HepG2 (cell line): ENCODE measurements around the gene CAPN15. TPM values are rescaled to one million over a fixed set of nuclear protein-coding genes. Genes with fewer than 3 reads are reported as not detected.

Source experiments
- ATAC-seq: fragments of 200-7000 bp; cut with Tn5 transposase; 3 replicates; pipeline ENCODE4 v1.9.1; 2020; ENCODE audit warnings: mild to moderate bottlenecking, moderate library complexity
- BruUV-seq: library from RNA; stranded (reverse); fragments of 400-500 nt; replicated peaks from 2 replicates; lab custom pipeline; 2021; lab: Mats Ljungman, UMichigan
- CTCF ChIA-PET: fragments of 300-600 bp; formaldehyde crosslinking; extraction: SDS; loops from one replicate; lab custom pipeline; 2021; ENCODE audit warnings: low total read pairs, inconsistent platforms, low intra/inter-chr PET ratio; lab: Yijun Ruan, JAX
- POLR2A ChIA-PET: fragments of 350-600 bp; sonication (Branson Sonifier 250); formaldehyde crosslinking; loops from one replicate; lab custom pipeline; 2020; ENCODE audit warnings: antibody characterized with exemption, inconsistent platforms; lab: Yijun Ruan, JAX
- DNase-seq: peaks from one replicate; pipeline ENCODE4 v3.0.0-alpha.2; 2015; ENCODE audit warnings: low spot score
- FAIRE-seq: peaks from 3 replicates; lab custom pipeline; 2011; peaks lifted over from hg19 to GRCh38; lab: Jason Lieb, UNC
- H2AFZ ChIP-seq: one replicate; pipeline ENCODE4 v1.6.1; 2011; ENCODE audit warnings: low read length, inconsistent platforms
- H3K27ac ChIP-seq: fragments of 300-600 bp; 3 replicates; pipeline ENCODE4 v1.8.0; 2011; ENCODE audit warnings: mixed run types, mild to moderate bottlenecking, mixed read lengths, low read length, inconsistent platforms; ENCODE audit not compliant: insufficient read depth; ENCODE audit errors: extremely low read length
- H3K27me3 ChIP-seq, 2 experiments: fragments of 200-600 bp in 1 of 2; 2 replicates in 1 of 2; 3 replicates in 1 of 2; pipeline versions ENCODE4 v1.6.0 to v1.8.0; 2011; ENCODE audit warnings: low read length in 2 of 2, mild to moderate bottlenecking in 2 of 2, moderate library complexity in 2 of 2, inconsistent platforms in 1 of 2; ENCODE audit not compliant: insufficient read depth in 2 of 2, control insufficient read depth in 1 of 2
- H3K36me3 ChIP-seq, 2 experiments: fragments of 200-600 bp in 1 of 2; replicated peaks in 1 of 2; 2 replicates in 1 of 2; 3 replicates in 1 of 2; pipeline versions ENCODE4 v1.5.1 to v1.8.0; 2011; ENCODE audit warnings: low read length in 2 of 2, inconsistent platforms in 1 of 2; ENCODE audit not compliant: insufficient read depth in 2 of 2, control insufficient read depth in 1 of 2
- H3K4me1 ChIP-seq: 2 replicates; pipeline ENCODE4 v1.5.1; 2012; ENCODE audit warnings: low read length, inconsistent platforms; ENCODE audit not compliant: insufficient read depth
- H3K4me2 ChIP-seq: 2 replicates; pipeline ENCODE4 v1.6.0; 2011; ENCODE audit warnings: low read depth, low read length, inconsistent platforms
- H3K4me3 ChIP-seq, 3 experiments: fragments of 200-600 bp in 1 of 3; sonication (generic), shearing (Covaris generic) in 1 of 3; replicated peaks in 1 of 3; 2 replicates each; pipeline ENCODE4 v1.5.1; 2011 to 2016; ENCODE audit warnings: low read length in 3 of 3, inconsistent platforms in 2 of 3, low read depth in 2 of 3, mild to moderate bottlenecking in 2 of 3, control low read depth in 1 of 3, mixed read lengths in 1 of 3; ENCODE audit not compliant: insufficient read depth in 1 of 3
- H3K79me2 ChIP-seq: one replicate; pipeline ENCODE4 v1.6.1; 2011; ENCODE audit warnings: low read length, inconsistent platforms; ENCODE audit not compliant: insufficient read depth
- H3K9ac ChIP-seq: 2 replicates; pipeline ENCODE4 v1.6.0; 2011; ENCODE audit warnings: mild to moderate bottlenecking, low read depth, low read length, inconsistent platforms; ENCODE audit not compliant: insufficient read depth
- H3K9me3 ChIP-seq: 2 replicates; pipeline ENCODE4 v1.5.1; 2012; ENCODE audit warnings: mild to moderate bottlenecking, low read length
- H4K20me1 ChIP-seq: 2 replicates; pipeline ENCODE4 v1.6.0; 2011; ENCODE audit warnings: inconsistent platforms, mild to moderate bottlenecking, low read length, moderate library complexity; ENCODE audit not compliant: insufficient read depth
- AGO2 ChIP-seq: fragments of 200-400 bp; formaldehyde crosslinking; optimal IDR thresholded peaks from 2 replicates; pipeline ENCODE3; 2017; ENCODE audit warnings: mild to moderate bottlenecking, low read depth, low read length, moderate library complexity
- GATAD2A ChIP-seq: IDR thresholded peaks from 2 replicates; pipeline ENCODE4 v1.6.1; 2016
- MAZ ChIP-seq, 2 experiments: sonication (generic) in 1 of 2; formaldehyde crosslinking in 1 of 2; IDR thresholded peaks; 2 replicates each; pipeline versions ENCODE4 v1.5.0 to v1.6.1; 2012 to 2020; ENCODE audit warnings: low read depth in 2 of 2, mild to moderate bottlenecking in 2 of 2, borderline replicate concordance in 1 of 2, improper control_type of control experiment in 1 of 2, low read length in 1 of 2, missing genetic modification reagents in 1 of 2, moderate library complexity in 1 of 2
- MED1 ChIP-seq: sonication (generic); formaldehyde crosslinking; IDR thresholded peaks from 2 replicates; pipeline ENCODE4 v1.4.0; 2020; ENCODE audit warnings: missing genetic modification reagents
- NPAS2 ChIP-seq: sonication (generic); formaldehyde crosslinking; IDR thresholded peaks from 2 replicates; pipeline ENCODE4 v1.8.0; 2022; ENCODE audit warnings: mild to moderate bottlenecking, missing genetic modification reagents, borderline replicate concordance
- PAX8 ChIP-seq: sonication (generic); formaldehyde crosslinking; IDR thresholded peaks from 2 replicates; pipeline ENCODE4 v1.8.0; 2022; ENCODE audit warnings: mild to moderate bottlenecking, missing genetic modification reagents, borderline replicate concordance
- RBFOX2 ChIP-seq: fragments of 200-400 bp; formaldehyde crosslinking; IDR thresholded peaks from 2 replicates; pipeline ENCODE4 v1.6.1; 2017; ENCODE audit warnings: low read depth, mild to moderate bottlenecking, low read length
- TOE1 ChIP-seq: sonication (generic); formaldehyde crosslinking; IDR thresholded peaks from 2 replicates; pipeline ENCODE4 v1.4.0; 2020; ENCODE audit warnings: mild to moderate bottlenecking, missing genetic modification reagents
- ZFP90 ChIP-seq: sonication (generic); formaldehyde crosslinking; IDR thresholded peaks from 2 replicates; pipeline ENCODE4 v1.8.0; 2022; ENCODE audit warnings: missing genetic modification reagents, mild to moderate bottlenecking, inconsistent platforms, borderline replicate concordance
- ZNF101 ChIP-seq: sonication (generic); formaldehyde crosslinking; IDR thresholded peaks from 2 replicates; pipeline ENCODE4 v1.4.0; 2020; ENCODE audit warnings: mild to moderate bottlenecking, low read depth, missing genetic modification reagents, borderline replicate concordance
- WGBS: methylation state at CpG from one replicate; pipeline ENCODE4 v1.1.6; 2017; ENCODE audit warnings: low lambda C conversion rate; 5-methylcytosine and 5-hydroxymethylcytosine counted together
- in situ Hi-C: cut with HindIII; loops from 2 replicates; pipeline ENCODE4 v1.10.0; 2017; ENCODE audit warnings: low pct_unique_long_range_greater_than_20kb; ENCODE audit not compliant: extremely low pct_ligation_motif_present
- intact Hi-C: fragments of 100-400 bp; cut with micrococcal nuclease; formaldehyde crosslinking; loops from one replicate; pipeline ENCODE4 v1.10.0; 2022; ENCODE audit not compliant: unreplicated experiment
- polyA plus RNA-seq, 8 experiments: library from polyadenylated mRNA; depleted of rRNA in 3 of 8; stranded (reverse) in 7 of 8; unstranded in 1 of 8; fragments of >200 nt; fragmentation: Illumina TruSeq in 4 of 8; extraction: Trizol in 4 of 8; gene quantifications; 2 replicates each; pipeline versions ENCODE4 v1.2.1 to v1.2.3, GENCODE V29; 2011 to 2016; ENCODE audit warnings: low read depth in 4 of 8, missing spikeins in 1 of 8, mixed read lengths in 1 of 8; ENCODE audit not compliant: insufficient read depth in 1 of 8
- total RNA-seq, 5 experiments: library from RNA; depleted of rRNA; stranded (reverse); fragments of >200 nt; fragmentation: Illumina TruSeq; extraction: Trizol; gene quantifications; 2 replicates each; pipeline ENCODE4 v1.2.3, GENCODE V29; 2016; ENCODE audit warnings: low read depth in 1 of 5
- TF ChIP-seq, protein P1 (sequence below): sonication (generic); formaldehyde crosslinking; IDR thresholded peaks from 2 replicates; pipeline ENCODE4 v1.5.0; 2020; ENCODE audit warnings: missing genetic modification reagents

Gene CAPN15
- total and polyA plus RNA-seq, 2 of the 13 experiments (the other 11 are each of a cell fraction or from before 2014, with no cell fraction given), result 14.9 to 24.5 TPM

DNA sequence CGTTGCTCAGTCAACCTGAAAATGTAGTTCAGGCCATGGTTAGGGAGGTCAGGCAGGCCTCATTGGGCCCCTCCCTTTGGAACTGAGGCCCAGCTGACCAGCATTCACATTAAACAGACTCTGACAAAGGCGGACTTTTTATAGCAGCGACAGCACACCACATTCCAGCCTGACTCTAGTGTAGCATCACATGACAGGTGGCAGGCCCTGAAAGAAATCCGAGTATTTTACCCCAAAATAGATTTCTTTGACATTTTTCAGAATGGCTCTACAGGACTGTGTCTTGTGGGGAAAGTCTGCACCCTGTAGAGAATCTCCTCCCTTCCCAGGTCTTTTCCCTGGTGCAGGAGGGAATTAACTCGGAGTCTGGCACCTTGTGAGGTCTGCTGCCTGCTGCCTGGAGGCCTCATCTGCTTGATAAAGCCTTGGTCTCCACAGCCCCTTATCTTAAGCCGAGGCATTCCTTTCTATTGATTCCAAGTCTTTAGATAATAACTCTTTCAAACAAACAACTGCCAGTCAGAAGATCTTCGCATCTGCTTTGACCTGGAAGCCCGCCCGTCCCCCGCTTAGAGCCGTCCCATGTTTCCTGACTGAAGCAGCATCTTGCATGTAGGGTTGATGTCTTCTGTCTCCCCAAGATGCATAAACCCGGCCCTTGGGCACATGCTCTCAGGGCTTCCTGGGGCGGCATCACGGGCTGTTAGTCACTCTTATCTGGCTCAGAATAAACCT, 44.0 kb upstream of the CAPN15 start (continued):
- TF ChIP-seq, protein P1, sequence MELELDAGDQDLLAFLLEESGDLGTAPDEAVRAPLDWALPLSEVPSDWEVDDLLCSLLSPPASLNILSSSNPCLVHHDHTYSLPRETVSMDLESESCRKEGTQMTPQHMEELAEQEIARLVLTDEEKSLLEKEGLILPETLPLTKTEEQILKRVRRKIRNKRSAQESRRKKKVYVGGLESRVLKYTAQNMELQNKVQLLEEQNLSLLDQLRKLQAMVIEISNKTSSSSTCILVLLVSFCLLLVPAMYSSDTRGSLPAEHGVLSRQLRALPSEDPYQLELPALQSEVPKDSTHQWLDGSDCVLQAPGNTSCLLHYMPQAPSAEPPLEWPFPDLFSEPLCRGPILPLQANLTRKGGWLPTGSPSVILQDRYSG (CRISPR knock-in tag), result no peak
- TF ChIP-seq PAX8 (CRISPR knock-in tag), result no peak
- no peak for TF ChIP-seq NPAS2 (CRISPR knock-in tag)
- no peak for TF ChIP-seq MAZ (IDR thresholded peaks at IDR 0.05; ENCODE audit: borderline replicate concordance, low read depth, low read length)
- TF ChIP-seq MAZ (CRISPR knock-in tag; IDR thresholded peaks at IDR 0.05; ENCODE audit: low read depth), result no peak
- TF ChIP-seq GATAD2A (CRISPR knock-in tag), result no peak
- no peak for TF ChIP-seq ZNF101 (CRISPR knock-in tag)
- TF ChIP-seq MED1 (CRISPR knock-in tag), result no peak

DNA sequence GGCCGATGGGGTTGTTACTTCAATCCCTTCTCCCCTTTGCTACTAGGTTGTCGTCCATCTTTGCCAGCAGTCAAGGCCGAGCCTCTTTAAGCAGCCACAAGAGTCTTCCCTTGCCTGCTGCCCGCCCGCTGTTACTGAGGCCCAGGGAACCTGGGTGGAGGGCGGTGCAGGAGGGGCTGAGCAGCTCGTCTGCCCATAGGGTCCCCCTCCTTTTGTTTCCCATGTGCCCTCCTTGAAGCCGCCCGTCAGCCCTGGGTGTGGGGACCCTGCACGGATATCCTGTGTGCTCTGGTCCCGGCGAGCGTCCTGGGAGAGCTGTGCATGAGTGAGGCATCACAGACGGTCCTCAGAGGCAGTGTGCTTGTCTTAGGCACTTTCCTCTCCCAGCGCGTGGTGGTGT, 37.9 kb upstream of the CAPN15 start:
- peaks cover 24 to 68% of the 10 kb centered on the region in 2 experiments for H3K36me3 ChIP-seq
- TF ChIP-seq AGO2, result peak; percentile 39
- TF ChIP-seq TOE1, result no peak
- no peak for TF ChIP-seq ZFP90 (CRISPR knock-in tag)
- TF ChIP-seq RBFOX2, result peak; percentile 38; the same call in 1 of the 2 replicates
- TF ChIP-seq, all 625 proteins: peak for 2
- Histone ChIP-seq H3K27ac (no peak overlapping the region), H3K79me2 (no peaks in the 10 kb centered on the region), H3K9ac (no peak overlapping the region), H3K27me3 (no peaks in the 10 kb centered on the region), H3K9me3 (no peaks in the 10 kb centered on the region), H4K20me1 (no peaks in the 10 kb centered on the region), H3K4me3 (no peak overlapping the region), H3K4me2 (no peak overlapping the region), H2AFZ (no peak overlapping the region), H3K4me1 (no peaks in the 10 kb centered on the region)
- BruUV-seq, result no TSS peak
- ChIA-PET CTCF (no interaction called here), POLR2A (no interaction called here)
- in situ Hi-C loops (no loop called here), intact Hi-C loops (no loop called here)
- WGBS, result 95% methylated on average over 7 of the region's 16 CpGs
- DNase-seq (no peak), FAIRE-seq (no peak), ATAC-seq (no peak)
